ENCODE results near the gene PELI2.

DNA sequence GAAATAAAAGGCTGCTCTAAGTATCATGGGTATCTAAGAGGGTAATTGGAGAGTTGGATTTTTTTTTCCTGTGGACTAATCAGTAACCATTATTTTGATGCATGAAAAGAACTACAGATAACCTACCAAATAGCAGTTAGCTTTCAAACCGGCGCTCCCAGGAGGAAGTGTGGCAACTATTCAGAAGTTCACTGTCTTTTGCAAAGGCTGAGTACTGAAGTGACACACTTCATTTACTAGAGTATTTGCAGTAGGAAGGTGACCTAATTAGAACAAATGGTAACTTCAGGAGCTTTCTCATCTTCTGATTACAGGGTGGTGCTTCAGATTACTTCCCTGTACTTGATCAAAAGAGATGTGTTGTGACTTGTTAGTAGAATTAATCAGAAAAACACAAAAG lies 87.7 kb downstream of the PELI2 start:
- TF ChIP-seq POLR2A (IDR thresholded peaks at IDR 0.05; ENCODE audit: low read length) (no peak), GATA1 (IDR thresholded peaks at IDR 0.05; ENCODE audit: low read depth, low read length) (no peak)
